Measurements from ENCODE around the gene GRK5.

GRK5 gene

DNA sequence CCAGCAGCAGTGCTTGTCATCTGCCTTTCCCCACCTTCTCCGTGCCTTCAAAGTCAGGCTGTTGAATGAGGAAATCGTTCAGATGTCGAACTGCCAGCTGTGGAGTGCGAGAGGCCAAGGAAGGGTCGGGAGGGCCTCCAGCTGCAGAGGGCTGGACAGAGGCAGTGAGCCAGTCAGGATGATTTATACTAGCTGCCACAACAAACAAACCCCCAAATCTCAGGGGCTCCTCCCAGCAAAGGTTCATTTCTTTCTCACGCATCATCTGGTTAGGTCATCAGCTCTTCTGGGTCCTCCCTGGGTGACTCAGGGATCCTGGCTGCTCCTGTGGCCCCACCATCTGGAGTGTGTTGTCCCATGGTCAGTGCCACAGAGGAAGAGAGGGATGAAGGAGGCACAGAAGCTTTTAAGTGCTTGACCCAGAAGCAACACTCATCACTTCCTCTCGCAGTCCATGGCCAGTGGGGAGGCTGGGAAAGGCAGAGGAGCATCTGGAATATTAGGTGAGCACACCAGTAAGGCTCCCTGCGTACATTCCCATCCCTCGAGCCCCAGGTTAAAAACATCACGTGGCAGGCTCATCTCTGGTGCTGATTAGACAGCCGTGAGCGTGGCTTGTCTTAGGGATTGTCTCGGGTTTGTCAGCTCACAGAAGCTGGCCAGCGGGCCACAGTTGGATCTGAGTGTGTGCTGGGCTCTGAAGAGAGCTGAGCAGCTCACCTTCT is 194.5 kb downstream of the GRK5 start:
- ChIA-PET CTCF (interaction anchor here (0.6 to 2.3 kb wide), 5 partner anchors 15 to 203 kb away, joined by 3 to 11 read pairs (median 7); partner anchors contain the start of gene GRK5), POLR2A (interaction anchor here (0.9 to 1.7 kb wide), 5 partner anchors 13 to 148 kb away, joined by 3 to 10 read pairs (median 6); no protein-coding TSS in a partner anchor)
- H3K4me3 ChIP-seq (ENCODE audit: low read depth, low read length) = no peak overlapping the region
- TF ChIP-seq, protein P1, sequence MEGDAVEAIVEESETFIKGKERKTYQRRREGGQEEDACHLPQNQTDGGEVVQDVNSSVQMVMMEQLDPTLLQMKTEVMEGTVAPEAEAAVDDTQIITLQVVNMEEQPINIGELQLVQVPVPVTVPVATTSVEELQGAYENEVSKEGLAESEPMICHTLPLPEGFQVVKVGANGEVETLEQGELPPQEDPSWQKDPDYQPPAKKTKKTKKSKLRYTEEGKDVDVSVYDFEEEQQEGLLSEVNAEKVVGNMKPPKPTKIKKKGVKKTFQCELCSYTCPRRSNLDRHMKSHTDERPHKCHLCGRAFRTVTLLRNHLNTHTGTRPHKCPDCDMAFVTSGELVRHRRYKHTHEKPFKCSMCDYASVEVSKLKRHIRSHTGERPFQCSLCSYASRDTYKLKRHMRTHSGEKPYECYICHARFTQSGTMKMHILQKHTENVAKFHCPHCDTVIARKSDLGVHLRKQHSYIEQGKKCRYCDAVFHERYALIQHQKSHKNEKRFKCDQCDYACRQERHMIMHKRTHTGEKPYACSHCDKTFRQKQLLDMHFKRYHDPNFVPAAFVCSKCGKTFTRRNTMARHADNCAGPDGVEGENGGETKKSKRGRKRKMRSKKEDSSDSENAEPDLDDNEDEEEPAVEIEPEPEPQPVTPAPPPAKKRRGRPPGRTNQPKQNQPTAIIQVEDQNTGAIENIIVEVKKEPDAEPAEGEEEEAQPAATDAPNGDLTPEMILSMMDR (IDR thresholded peaks at IDR 0.05; ENCODE audit: insufficient read depth, low read length, missing control alignments) = no peak
- DNase-seq (ENCODE audit: low read depth, low spot score) = peak; percentile 74

DNA sequence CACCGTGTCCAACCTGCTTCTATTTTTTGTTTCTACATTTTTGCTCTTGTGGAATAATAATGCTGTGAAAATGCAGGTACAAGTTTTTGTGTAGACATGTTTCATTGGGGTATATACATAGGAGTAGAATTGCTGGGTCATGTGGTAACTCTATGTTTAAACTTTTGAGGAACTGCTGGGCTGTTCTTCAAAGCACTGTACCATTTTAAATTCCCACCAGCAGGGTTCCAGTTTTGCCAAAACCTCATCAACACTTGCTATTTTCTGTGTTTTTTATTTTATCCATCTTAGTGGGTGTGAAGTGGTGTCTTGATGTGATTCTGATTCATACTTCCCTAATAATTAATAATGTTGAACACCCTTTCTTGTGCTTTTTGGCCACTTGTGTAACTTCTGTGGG is 196.6 kb downstream of the GRK5 start:
- ChIA-PET POLR2A (no interaction called here), CTCF (no interaction called here)
- no peak overlapping the region for H3K4me3 ChIP-seq (ENCODE audit: low read depth, low read length)
- TF ChIP-seq, protein P1 (IDR thresholded peaks at IDR 0.05; ENCODE audit: insufficient read depth, low read length, missing control alignments) = no peak
- DNase-seq (ENCODE audit: low read depth, low spot score) = no peak

DNA sequence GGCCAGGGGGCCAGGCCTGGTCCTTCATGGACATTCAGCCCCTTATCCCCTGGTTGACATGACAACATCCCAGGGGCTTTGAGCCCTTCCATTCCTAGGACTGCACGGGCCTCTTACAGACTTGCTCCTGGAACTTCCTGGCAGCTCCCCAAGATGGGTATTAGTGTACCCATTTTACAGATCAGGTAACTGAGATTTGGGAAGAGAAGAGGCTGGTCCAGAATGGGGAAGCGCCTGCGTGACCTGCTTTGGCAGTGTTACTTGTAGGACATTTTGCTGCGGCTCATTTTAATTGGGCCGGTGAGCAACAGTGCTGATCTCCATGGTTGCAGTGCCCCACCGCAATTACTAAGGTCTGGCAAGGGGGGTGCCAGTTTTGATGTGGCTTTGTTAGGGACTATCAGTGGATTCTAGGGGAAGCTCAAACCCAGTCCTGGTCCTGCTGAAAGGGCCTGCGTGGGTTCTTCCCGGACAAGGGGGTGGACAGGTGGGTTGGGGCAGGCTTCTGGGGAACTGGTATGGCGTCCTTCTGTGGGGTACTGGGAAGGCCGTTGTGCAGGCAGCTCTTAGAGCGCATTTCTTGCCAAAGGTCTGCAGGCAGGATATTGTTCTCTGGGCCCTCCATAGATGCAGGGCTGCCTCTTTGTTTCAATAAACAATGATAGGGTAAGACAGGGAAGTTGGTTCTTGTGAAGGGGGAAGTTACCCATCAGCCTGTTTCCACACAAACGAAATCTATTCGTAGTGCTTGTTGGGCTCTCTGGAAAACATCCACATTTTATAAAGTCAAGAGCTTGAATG is 197.5 kb downstream of the GRK5 start:
- ChIA-PET CTCF (interaction anchor here (2.7 to 22.5 kb wide), 3 partner anchors 13 to 201 kb away, joined by 5 to 354 read pairs (median 25); partner anchors contain the start of gene GRK5), POLR2A (no interaction called here)
- TF ChIP-seq, protein P1 (IDR thresholded peaks at IDR 0.05; ENCODE audit: insufficient read depth, low read length, missing control alignments) = no peak
- no peak overlapping the region for H3K4me3 ChIP-seq (ENCODE audit: low read depth, low read length)
- DNase-seq (ENCODE audit: low read depth, low spot score) = no peak

DNA sequence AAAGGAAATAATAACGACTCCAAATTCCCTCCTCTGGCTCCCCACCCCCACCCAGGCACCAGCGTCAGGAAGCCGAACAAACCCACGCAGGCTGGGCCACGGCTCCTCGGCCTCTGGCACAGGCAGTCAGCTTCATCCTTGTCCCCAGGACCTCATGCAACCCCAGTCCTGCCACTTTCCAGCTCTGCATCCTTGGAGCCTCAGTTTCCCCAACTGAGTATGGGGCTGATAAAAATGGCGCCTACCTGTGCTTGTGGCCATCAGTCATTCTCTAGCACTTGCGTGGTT is 198.1 kb downstream of the GRK5 start:
- no peak overlapping the region for H3K4me3 ChIP-seq (ENCODE audit: low read depth, low read length)
- TF ChIP-seq, protein P1 (IDR thresholded peaks at IDR 0.05; ENCODE audit: insufficient read depth, low read length, missing control alignments) = no peak
- DNase-seq (ENCODE audit: low read depth, low spot score) = no peak
- ChIA-PET POLR2A (no interaction called here), CTCF (interaction anchor here (2.7 to 22.5 kb wide), 3 partner anchors 13 to 202 kb away, joined by 5 to 354 read pairs (median 25); partner anchors contain the start of gene GRK5)

DNA sequence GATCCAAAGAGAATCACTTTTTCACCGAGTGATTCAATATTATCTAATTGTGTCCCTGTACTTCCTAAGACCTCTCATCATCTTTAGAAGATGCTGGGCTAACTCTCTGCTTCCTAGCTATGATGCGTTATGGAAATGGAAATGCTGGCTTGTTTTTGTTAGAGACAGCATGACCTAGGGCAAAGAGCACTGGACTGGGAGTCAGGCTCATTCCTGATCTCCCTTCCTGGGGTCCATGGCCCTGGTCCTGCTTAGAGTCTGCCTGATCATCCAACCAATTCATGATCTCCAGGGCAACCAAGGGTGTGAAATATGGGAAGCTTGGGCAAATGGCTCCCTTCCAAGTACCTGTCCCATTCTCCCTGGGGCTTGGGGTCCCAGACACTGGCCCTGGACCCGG is 198.8 kb downstream of the GRK5 start:
- TF ChIP-seq, protein P1 (IDR thresholded peaks at IDR 0.05; ENCODE audit: insufficient read depth, low read length, missing control alignments) = no peak
- ChIA-PET POLR2A (no interaction called here), CTCF (interaction anchor here (1.3 to 22.5 kb wide), 4 partner anchors 10 to 202 kb away, joined by 4 to 354 read pairs (median 15); partner anchors contain the start of gene GRK5)
- no peak for DNase-seq (ENCODE audit: low read depth, low spot score)
- no peak overlapping the region for H3K4me3 ChIP-seq (ENCODE audit: low read depth, low read length)
